Islet precursor cell (in vitro differentiated cells): ENCODE results near the gene SGMS1.
"Not testable (repeated sequence)": the region's sequence is repeated elsewhere in the genome, so short reads cannot be mapped to it uniquely, and the experiment has no call there.

Experiments
- DNase-seq: peaks from one replicate; pipeline ENCODE4 v3.0.0-alpha.2; 2018

Gene SGMS1

DNA sequence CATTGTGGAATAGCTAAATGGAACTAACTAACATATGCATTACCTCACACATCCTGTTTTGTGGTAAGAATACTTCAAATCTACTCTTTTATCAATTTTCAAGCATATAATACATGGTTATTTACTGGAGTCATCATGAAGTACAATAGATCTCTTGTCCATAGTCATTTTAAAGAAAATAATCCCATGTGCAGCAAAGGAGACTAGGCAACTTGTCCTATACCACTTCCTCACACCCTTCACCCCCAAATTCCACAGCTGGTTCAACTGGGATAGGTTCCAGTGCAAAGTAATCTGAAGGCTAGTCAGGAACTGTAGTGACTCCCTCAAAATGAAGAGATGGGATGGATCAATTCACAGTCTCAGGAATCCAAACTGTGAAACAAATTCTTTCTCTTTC is 176.1 kb downstream of the SGMS1 start:
- DNase-seq: no peak

GRCh38 chr10:50445777-50446176 is 178.0 kb downstream of the SGMS1 start:
- DNase-seq: not testable (repeated sequence)

DNA sequence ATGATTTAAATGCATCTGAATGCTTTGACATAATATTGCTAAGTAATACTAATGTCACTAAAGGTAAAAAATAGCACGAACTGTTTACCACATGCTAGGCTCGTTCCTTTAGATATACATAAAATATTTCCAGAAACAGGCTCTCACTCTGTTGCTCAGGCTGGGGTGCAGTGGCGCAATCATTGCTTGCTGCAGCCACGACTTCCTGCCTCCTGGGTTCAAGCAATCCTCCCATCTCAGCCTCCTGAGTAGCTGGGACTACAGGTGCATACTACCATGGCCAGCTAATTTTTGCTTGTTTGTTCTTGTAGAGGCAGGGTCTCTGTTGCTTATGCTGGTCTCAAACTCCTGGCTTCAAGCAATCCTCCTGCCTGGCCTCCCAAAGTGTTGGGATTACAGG is 183.3 kb downstream of the SGMS1 start:
- no peak for DNase-seq

DNA sequence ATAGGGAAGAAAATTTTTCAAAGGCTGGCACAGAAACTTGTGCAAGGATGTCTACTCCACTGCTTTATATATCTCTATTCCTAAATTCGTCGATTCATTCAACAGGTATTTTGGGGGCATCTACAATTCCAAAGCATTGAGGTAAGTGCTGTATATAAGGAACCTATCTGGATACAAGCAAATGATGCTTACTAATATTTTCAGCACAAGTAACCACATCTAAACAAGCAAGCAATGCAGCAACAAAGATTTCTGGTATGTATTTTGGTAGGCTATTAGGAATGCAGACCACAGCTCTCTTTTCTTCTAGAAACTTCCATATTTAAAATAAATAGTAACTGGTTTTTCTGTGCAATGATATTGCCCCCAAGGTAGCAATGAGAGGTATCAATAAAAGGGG is 183.9 kb downstream of the SGMS1 start:
- no peak for DNase-seq

- no peak for DNase-seq
These were observed 184.6 kb downstream of the SGMS1 start for GRCh38 chr10:50439187-50439586.

DNA sequence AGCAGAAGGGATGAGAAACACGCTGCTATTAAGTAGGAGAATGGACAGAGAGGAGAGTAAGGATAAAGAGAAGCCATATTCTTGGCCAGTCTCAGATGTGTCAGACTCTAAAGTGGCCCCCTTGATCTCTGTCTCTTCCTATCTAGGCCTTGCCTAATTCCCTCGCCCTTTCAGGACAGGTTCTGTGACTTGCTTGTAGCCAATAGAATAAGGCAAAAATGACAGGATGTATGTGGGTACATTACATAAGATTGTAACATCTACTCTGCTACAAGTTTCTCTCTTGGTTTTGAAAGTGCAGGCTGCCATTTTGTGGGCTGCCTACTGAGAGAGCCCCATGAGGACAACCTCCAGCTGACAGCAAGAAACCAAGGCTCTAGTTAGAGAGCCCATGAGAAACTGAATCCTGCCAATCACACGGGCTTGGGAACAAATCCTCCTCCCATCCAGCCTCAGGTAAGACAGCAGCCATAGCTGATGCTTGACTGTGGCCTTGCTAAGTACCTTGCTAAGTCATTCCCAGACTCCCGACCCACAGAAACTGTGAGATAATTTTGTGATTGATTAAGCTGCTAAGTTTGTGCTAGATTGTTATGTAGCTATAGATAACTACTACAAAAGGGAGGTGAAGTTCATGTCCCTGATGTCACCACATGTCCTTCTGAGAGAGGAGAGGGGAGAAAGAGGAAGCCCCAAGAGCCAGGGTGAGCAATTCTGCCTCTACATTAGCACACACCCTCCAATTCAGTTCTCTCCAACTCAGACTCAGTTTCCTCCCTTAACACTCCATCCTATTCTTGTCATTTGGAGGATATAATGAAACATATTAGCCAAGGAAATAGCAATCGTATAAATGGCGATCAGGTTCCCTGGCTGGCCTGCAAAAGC is 185.5 kb downstream of the SGMS1 start:
- DNase-seq: no peak

DNA sequence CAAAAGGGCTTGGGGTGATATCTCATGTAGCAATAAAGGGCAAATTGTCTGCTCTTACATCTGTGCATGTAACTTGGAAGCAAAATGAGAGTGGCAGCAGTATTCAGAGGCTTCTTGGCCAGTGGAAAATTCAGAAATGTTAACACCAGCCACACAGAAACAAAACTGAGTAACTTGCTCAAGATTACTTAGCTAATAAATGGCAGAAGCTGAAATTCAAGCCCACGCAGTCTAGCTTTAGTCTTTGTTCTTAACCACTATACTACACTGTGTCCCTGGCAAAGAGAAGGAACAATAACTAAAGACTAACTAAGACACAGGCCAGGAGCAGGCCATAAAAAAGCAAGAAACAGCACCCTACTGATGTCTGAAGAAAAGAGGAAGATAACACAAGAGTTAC is 186.5 kb downstream of the SGMS1 start:
- no peak for DNase-seq

DNA sequence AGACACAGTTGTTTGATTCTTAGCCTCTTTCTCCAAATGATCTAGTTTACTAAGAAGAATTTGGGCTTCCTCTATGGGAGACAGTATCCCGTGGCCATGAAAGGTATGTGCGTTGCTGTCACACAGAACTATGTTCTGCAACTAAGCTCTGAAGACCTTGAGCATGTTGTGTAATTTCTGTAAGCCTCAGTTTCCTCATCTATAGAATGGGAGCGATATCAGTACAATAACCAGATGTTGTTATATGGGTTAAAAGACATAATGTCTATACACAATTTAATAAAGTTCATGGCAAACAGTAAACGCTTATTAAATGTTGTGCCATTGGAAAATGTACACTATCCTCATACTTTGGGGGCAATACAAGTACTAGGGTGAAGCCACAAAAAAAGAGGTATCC is 187.0 kb downstream of the SGMS1 start:
- DNase-seq: no peak

- no peak for DNase-seq
These were observed 191.3 kb downstream of the SGMS1 start for GRCh38 chr10:50432211-50433009.

GRCh38 chr10:50431791-50432190 is 192.0 kb downstream of the SGMS1 start:
- DNase-seq: no peak

DNA sequence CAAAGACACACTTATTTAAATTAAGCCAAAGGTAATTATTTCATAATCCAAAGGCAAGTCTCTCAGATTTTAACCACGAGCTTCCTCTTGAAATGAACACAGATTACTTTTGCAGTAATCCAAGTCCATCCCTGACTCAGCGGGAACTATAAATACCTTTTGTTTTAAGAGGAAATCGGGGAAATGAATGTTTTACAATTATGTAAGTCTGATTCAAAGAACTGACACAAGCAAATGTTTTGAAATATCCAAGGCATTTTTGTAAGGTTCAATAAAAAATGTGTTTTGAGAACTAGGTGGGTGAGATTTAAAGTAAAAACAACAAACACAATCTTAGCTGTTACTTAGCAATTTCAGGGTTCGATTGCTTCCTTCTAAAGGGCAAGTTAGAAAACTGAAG is 192.6 kb downstream of the SGMS1 start:
- DNase-seq: no peak

DNA sequence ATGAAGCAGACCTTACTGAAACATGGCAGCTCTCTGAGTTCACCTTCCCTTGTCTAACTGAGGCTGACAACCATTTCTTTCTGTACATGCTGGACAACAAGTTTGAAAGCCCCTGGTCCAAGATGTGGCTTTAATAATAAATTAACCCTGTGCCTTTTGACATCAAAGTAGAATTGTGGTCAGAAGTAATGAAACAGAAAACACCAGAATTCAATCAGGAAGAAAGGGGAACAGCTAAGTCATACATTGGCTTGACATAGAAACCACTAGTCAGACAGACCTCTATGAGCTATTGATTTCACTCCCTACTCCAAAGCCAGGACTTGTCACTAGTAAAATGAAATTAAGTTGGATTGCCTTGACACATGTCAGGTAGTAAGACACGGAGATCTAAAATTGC is 197.3 kb downstream of the SGMS1 start:
- DNase-seq: no peak

- DNase-seq: not testable (repeated sequence)
These were observed 198.5 kb downstream of the SGMS1 start for GRCh38 chr10:50425215-50425614.

- DNase-seq: no peak
These were observed 200.3 kb downstream of the SGMS1 start for GRCh38 chr10:50423448-50423847.

DNA sequence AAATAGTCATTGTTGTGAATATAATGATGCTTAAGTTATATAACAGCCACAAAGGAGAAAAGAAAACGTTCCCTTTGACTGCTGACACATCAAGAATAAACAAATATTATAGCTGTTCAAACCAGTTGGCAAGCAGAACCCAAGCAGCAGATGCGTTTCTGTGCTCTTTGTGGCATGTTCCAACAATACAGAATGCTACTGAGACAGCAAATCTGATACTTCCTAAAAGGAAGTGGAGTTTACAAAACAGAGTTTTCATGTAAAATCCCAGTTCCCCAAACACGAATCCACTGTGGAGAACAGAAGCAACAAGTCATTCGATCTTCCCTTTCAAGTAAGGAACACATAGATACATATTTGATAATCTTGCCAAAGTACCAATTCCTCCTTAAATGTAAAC is 201.5 kb downstream of the SGMS1 start:
- no peak for DNase-seq

GRCh38 chr10:50421026-50421719 is 202.6 kb downstream of the SGMS1 start:
- DNase-seq: peak; percentile 70

- no peak for DNase-seq
These were observed 203.6 kb downstream of the SGMS1 start for GRCh38 chr10:50420196-50420595.

DNA sequence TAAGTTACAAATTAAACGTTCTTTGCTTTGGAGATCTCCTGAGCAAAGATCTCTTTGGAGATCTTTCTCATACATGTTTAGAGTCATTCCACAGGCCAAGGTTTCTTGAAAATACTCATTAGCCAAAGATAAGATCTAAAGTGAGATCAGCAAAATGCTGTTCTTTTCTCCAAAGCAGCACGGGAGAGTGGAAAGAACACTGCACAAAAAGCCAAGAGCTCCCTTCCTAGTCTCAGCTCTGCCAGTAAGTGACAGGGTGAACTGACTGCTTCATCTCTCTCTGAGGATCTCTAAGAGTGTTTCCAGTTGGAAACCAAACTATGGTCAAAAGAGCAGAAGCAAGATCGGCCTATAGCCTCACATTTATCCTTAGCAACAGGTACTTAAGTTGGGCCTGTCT is 204.0 kb downstream of the SGMS1 start:
- peak; percentile 69 for DNase-seq

DNA sequence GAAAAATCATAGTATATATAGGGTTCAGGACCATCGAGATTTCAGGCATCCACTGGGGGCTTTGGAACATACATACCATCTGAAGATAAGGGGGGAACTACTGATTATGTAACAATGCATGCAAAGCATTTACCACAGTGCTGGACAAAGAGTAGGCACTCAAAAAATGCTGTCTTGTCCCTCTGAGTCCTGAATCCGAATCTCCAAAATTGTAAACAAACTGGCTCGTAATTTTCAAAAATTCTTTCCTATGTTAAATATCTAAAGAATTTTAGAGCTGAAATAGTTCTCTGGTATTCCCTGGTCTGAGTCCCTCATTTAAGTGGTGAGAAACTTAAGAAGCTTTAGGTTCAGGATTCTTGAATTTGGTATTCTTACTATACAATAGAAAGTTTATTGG is 204.7 kb downstream of the SGMS1 start:
- DNase-seq: no peak

- DNase-seq: peak; percentile 94
These were observed 205.6 kb downstream of the SGMS1 start for GRCh38 chr10:50417886-50418830.

- DNase-seq: no peak
These were observed 206.3 kb downstream of the SGMS1 start for GRCh38 chr10:50417486-50417885.

DNA sequence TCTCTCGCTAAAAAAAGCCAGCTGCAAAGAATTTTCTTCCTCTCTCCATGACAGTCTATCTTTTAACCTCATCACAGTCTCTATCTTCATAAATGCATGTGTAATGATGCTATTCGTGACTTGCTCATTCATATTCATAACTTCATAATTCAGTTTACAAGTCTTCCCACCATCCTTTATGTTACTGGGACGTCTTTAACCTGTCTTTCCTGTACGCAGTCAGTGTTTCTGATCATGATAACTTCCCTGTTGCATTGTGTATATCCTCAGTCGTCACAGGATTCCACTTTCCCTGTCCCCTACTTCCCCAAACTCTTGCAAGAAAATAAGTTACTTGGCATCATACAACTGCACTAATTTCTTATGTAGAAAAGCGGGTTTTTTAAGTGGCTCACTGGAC is 206.9 kb downstream of the SGMS1 start:
- DNase-seq: no peak
